PFSK-1 (cell line): ENCODE results near the gene SDF4.

Experiments
- FOXP2 ChIP-seq: optimal IDR thresholded peaks from 2 replicates; pipeline ENCODE3; 2011; ENCODE audit warnings: borderline replicate concordance, control low read depth, inconsistent platforms; ENCODE audit not compliant: insufficient read depth; ENCODE audit errors: extremely low read length, extremely low read depth
- POLR2AphosphoS5 ChIP-seq: IDR thresholded peaks from 2 replicates; pipeline ENCODE4 v1.6.1; 2012; ENCODE audit warnings: low read depth, mild to moderate bottlenecking, control low read depth, low read length, moderate library complexity
- REST ChIP-seq, 2 experiments: IDR thresholded peaks; 2 replicates each; pipeline versions ENCODE4 v1.6.1 to v1.8.0; 2011 to 2012; ENCODE audit warnings: low read depth in 2 of 2, low read length in 2 of 2, control low read depth in 1 of 2, inconsistent platforms in 1 of 2, mild to moderate bottlenecking in 1 of 2, moderate library complexity in 1 of 2; ENCODE audit not compliant: insufficient read depth in 1 of 2
- SIN3A ChIP-seq: IDR thresholded peaks from 2 replicates; pipeline ENCODE4 v1.6.1; 2012; ENCODE audit warnings: mild to moderate bottlenecking, low read length, moderate library complexity, borderline replicate concordance; ENCODE audit not compliant: insufficient read depth
- TAF1 ChIP-seq: IDR thresholded peaks from 2 replicates; pipeline ENCODE4 v1.6.1; 2012; ENCODE audit warnings: low read length, control low read depth, borderline replicate concordance; ENCODE audit not compliant: insufficient read depth

SDF4 gene

GRCh38 chr1:1232796-1233566 lies 1.2 kb upstream of the SDF4 start:
- TF ChIP-seq SIN3A = no peak
- TF ChIP-seq POLR2AphosphoS5 = no peak
- no peak for TF ChIP-seq REST (IDR thresholded peaks at IDR 0.05; ENCODE audit: insufficient read depth in 1 of 2, low read depth in 2 of 2, low read length in 2 of 2)

- TF ChIP-seq POLR2AphosphoS5 (no peak), FOXP2 (no peak), REST (IDR thresholded peaks at IDR 0.05; ENCODE audit: insufficient read depth in 1 of 2, low read depth in 2 of 2, low read length in 2 of 2) (no peak), SIN3A (no peak), TAF1 (no peak)
Observed at GRCh38 chr1:1232208-1232795, 501 bp upstream of the SDF4 start, which contains the start of gene B3GALT6. TSS of gene B3GALT6 (plus strand) at chr1:1232237. CDS start at chr1:1232279, 42 bp downstream.

GRCh38 chr1:1230656-1231399 lies 973 bp downstream of the SDF4 start:
- no peak for TF ChIP-seq TAF1
- TF ChIP-seq REST (IDR thresholded peaks at IDR 0.05; ENCODE audit: insufficient read depth in 1 of 2, low read depth in 2 of 2, low read length in 2 of 2) = no peak
- no peak; the same call in 1 of the 2 replicates for TF ChIP-seq POLR2AphosphoS5
- no peak for TF ChIP-seq SIN3A
- no peak for TF ChIP-seq FOXP2

- TF ChIP-seq SIN3A (no peak), FOXP2 (no peak), REST (IDR thresholded peaks at IDR 0.05; ENCODE audit: insufficient read depth in 1 of 2, low read depth in 2 of 2, low read length in 2 of 2) (no peak), TAF1 (no peak), POLR2AphosphoS5 (no peak)
Observed at GRCh38 chr1:1229770-1230169, 2.0 kb downstream of the SDF4 start.
